Stimulated activated CD8-positive, alpha-beta memory T cell treated with anti-CD3 and anti-CD28 coated beads, Interleukin-2, amount 100 ng/mL, for 1 hour (primary cell): ENCODE results near the gene PPP1R7.

Experiments
- DNase-seq, 2 donors: peaks; one replicate each; pipeline ENCODE4 v3.0.0-alpha.2; 2020; ENCODE audit warnings: low read depth in 2 of 2

PPP1R7 gene

DNA sequence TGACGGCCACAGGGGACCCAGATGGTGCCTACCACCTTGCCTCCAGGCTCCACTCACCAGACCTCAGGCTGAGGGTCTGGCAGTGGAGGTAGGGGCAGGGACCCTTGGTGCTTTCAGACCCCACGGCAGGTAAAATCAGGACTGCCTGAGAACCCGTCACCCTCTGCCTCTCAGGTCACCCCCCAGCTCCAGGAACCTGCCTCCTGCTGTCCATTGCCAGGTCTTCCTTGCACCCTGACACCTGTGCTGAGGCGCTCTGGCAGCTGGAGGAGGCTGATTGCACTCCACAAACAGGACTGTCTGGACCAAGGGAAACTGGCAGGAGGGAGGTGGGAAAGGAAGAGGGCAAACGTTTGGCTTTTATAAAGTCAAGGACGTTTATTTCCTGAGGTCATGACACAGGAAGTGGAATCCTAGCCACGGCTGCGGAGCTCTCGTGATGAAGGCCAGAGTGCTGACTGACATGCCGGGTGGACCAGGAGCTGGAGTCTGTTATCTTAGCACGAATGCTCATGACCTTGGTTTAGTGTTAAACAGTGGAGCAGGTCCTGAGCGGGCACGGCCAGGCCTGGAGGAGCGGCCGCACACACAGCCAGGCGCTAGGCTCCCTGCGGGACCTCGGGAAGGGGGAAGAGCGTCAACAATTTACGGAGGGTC lies 78.7 kb downstream of the PPP1R7 start:
- no peak for DNase-seq

DNA sequence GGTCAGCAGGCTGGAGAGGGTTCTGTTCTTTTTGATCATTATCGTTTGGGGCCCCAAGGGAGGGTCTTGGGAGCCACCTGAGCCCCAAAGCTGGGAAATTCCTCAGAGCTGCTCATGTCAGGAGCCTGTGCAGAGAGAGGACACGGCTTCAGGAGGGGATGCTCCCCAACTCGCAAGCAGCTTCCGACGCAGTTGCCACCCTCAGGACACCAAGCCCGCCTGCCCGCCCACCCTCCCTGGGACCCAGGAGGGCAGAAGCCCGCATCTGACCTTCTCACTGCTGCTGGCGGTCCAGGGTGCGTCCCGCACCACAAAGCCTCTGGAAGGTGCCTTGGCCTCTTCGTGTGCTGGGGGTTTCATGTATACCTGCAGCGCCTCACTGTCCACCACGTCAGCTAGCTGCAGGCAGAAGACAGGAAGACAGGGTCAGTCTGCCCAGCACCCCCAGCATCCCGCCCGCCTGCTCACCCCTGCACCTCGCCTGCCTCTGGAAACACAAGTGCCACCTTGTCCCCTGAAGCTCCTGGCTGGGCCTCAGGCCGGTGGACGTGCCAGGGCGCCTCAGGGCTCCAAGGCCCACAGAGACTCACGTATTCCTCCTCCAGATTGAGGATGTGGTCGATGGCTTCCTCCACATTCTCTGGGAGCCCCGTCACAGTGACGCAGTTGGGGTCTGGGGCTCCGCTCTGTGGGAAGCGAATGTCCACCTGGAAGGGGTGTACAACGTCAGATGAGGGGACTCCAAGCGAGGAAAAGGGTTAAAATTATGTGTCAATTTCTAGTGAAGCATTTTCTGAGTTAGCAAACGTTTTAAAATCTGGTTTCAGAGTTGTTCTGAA lies 79.5 kb downstream of the PPP1R7 start:
- DNase-seq: no peak

DNA sequence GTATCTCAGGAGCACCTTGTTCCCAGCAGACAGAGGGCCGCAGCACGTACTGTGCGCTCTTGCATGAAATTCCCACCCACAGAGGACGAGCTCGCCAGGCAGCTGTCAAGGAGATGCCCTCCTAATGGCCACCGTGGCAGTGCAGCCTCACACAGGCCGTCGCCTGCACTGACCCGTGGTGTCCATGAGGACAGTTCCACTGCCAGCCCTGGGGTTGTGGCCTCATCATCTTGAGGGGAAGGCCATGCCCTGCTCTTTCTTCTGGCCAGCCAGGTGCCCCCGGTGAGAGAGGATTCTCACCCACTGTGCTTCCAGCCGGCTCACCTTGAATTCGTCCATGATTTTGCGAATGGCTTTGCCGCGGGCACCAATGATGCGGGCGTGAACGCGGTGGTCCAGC lies 80.2 kb downstream of the PPP1R7 start:
- DNase-seq: no peak

DNA sequence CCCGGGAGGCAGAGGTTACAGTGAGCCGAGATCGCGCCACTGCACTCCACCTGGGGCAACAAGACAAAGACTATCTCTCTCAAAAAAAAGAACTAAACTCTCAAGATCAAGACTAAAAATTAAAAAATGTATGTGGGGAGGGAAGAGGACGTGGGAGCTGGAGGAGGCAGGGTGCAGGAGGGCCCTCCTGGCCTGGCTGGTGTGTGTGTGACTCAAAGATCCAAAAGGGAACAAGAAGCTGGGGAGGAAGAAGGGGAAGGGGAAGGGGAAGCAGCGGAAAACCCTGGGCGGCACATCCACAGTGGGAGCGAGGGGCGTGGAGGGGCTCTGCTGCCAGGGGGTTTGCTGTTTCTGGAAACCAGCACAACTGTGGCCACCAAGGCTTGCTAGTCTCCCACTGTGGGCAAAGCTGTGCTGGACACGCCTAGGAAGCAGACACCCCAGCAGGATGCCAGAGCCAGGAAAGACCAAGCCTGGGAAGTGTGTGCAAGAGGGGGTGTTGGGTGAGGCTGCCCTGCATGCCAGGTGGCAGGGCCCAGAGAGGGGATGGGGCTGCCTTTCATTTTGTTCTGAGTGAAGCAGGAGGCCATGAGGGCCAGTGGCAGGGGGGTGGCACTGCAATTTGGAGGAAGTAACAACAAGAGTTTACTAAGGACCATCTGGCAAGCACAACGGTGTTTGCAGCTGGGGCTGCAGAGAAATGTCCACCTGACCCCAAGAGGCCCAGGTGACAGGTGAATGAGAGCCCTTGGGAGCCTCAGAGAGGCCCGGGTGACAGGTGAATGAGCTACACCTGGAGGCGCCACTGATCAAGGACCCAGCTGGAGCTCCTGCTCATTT lies 82.7 kb downstream of the PPP1R7 start:
- no peak for DNase-seq
